GM12878 (cell line): Measurements from ENCODE around the gene SKP2. TPM values are rescaled to one million over a fixed set of nuclear protein-coding genes. Genes with fewer than 3 reads are reported as not detected.

Experiments used
- ATF3 ChIP-seq: IDR thresholded peaks from 2 replicates; pipeline ENCODE4 v1.6.1; 2011; ENCODE audit warnings: low read depth, mild to moderate bottlenecking, low read length, moderate library complexity, borderline replicate concordance; ENCODE audit errors: extremely low read depth
- BRCA1 ChIP-seq: IDR thresholded peaks from 2 replicates; pipeline ENCODE4 v1.6.1; 2011; ENCODE audit warnings: low read depth, low read length, improper control_type of control experiment
- CHD1 ChIP-seq: IDR thresholded peaks from 2 replicates; pipeline ENCODE4 v1.6.1; 2012; ENCODE audit warnings: low read depth, low read length, improper control_type of control experiment
- CHD4 ChIP-seq: fragments of 200-600 bp; sonication (generic); IDR thresholded peaks from 2 replicates; pipeline ENCODE4 v1.6.1; 2016; ENCODE audit warnings: mild to moderate bottlenecking
- HCFC1 ChIP-seq: fragments of 150-350 bp; IDR thresholded peaks from 2 replicates; pipeline ENCODE4 v1.6.1; 2014; ENCODE audit warnings: low read length
- HDAC2 ChIP-seq: fragments of 200-600 bp; sonication (generic); IDR thresholded peaks from 2 replicates; pipeline ENCODE4 v1.6.1; 2017
- JUNB ChIP-seq: IDR thresholded peaks from 2 replicates; pipeline ENCODE4 v1.6.1; 2016; ENCODE audit warnings: antibody characterized with exemption, mild to moderate bottlenecking
- NFIC ChIP-seq: IDR thresholded peaks from 2 replicates; pipeline ENCODE4 v1.6.1; 2012; ENCODE audit warnings: low read depth, mild to moderate bottlenecking, inconsistent platforms, low read length, moderate library complexity
- NFYB ChIP-seq: IDR thresholded peaks from 2 replicates; pipeline ENCODE4 v1.6.1; 2011; ENCODE audit warnings: low read depth, mild to moderate bottlenecking, low read length, improper control_type of control experiment, moderate library complexity; ENCODE audit not compliant: insufficient read depth
- NR2C2 ChIP-seq: IDR thresholded peaks from 2 replicates; pipeline ENCODE4 v1.6.1; 2011; ENCODE audit warnings: borderline replicate concordance, low read depth; ENCODE audit not compliant: control insufficient read depth, insufficient read length
- PAX8 ChIP-seq: fragments of 450-650 bp; IDR thresholded peaks from 2 replicates; pipeline ENCODE4 v1.6.1; 2017; ENCODE audit warnings: mild to moderate bottlenecking, moderate library complexity
- POLR2AphosphoS2 ChIP-seq: IDR thresholded peaks from 2 replicates; pipeline ENCODE4 v1.6.1; 2011; ENCODE audit warnings: low read depth, mild to moderate bottlenecking, low read length, improper control_type of control experiment, moderate library complexity
- POLR2AphosphoS5 ChIP-seq: IDR thresholded peaks from 2 replicates; pipeline ENCODE4 v1.6.1; 2011; ENCODE audit warnings: mild to moderate bottlenecking, low read length, inconsistent platforms
- SMAD5 ChIP-seq: IDR thresholded peaks from 2 replicates; pipeline ENCODE4 v1.6.1; 2016; ENCODE audit warnings: antibody characterized with exemption, low read depth
- SMARCA5 ChIP-seq: fragments of 450-650 bp; IDR thresholded peaks from 2 replicates; pipeline ENCODE4 v1.6.1; 2017; ENCODE audit warnings: mild to moderate bottlenecking
- SP1 ChIP-seq: IDR thresholded peaks from one replicate; pipeline ENCODE4 v1.6.1; 2011; ENCODE audit warnings: low read depth, low read length
- WRNIP1 ChIP-seq: IDR thresholded peaks from 2 replicates; pipeline ENCODE4 v1.6.1; 2011; ENCODE audit warnings: low read depth, low read length, improper control_type of control experiment, borderline replicate concordance
- YY1 ChIP-seq: IDR thresholded peaks from 2 replicates; pipeline ENCODE4 v1.6.1; 2011; ENCODE audit warnings: low read depth, mild to moderate bottlenecking, low read length
- ZNF384 ChIP-seq: IDR thresholded peaks from 2 replicates; pipeline ENCODE4 v1.6.1; 2012; ENCODE audit warnings: low read depth, mild to moderate bottlenecking, low read length, improper control_type of control experiment, borderline replicate concordance
- ZNF592 ChIP-seq: fragments of 450-650 bp; IDR thresholded peaks from 2 replicates; pipeline ENCODE4 v1.6.1; 2017; ENCODE audit warnings: mild to moderate bottlenecking, moderate library complexity
- polyA plus RNA-seq, 11 experiments: library from polyadenylated mRNA; depleted of rRNA in 4 of 11; unstranded in 6 of 11; stranded (reverse) in 5 of 11; fragments of >200 nt; fragmentation: Nextera tagmentation in 4 of 11; fragmentation: Illumina TruSeq in 1 of 11; extraction: Ambion mirVana in 4 of 11; extraction: Trizol in 1 of 11; gene quantifications; 1 replicate in 1 of 11; 2 replicates in 10 of 11; pipeline versions ENCODE4 v1.2.1 to v1.2.3, GENCODE V29; 2011 to 2016; ENCODE audit warnings: inconsistent platforms in 2 of 11, missing spikeins in 2 of 11, low read depth in 1 of 11
- total RNA-seq, 4 experiments: library from RNA; depleted of rRNA in 3 of 4; stranded (reverse); fragments of >200 nt in 3 of 4; fragmentation: Illumina TruSeq in 1 of 4; extraction: Trizol in 1 of 4; gene quantifications; 2 replicates each; pipeline versions ENCODE4 v1.2.1 to v1.2.3, GENCODE V29; 2013 to 2021
- TF ChIP-seq, protein P1 (sequence below): fragments of 450-650 bp; formaldehyde crosslinking; IDR thresholded peaks from 2 replicates; pipeline ENCODE4 v1.4.0; 2020; ENCODE audit warnings: mild to moderate bottlenecking, moderate library complexity

Gene SKP2
- total and polyA plus RNA-seq, 10 of the 15 experiments (the other 5 are each of a cell fraction or from before 2014, with no cell fraction given), result 13.9 to 50.8 (median 36.9) TPM

DNA sequence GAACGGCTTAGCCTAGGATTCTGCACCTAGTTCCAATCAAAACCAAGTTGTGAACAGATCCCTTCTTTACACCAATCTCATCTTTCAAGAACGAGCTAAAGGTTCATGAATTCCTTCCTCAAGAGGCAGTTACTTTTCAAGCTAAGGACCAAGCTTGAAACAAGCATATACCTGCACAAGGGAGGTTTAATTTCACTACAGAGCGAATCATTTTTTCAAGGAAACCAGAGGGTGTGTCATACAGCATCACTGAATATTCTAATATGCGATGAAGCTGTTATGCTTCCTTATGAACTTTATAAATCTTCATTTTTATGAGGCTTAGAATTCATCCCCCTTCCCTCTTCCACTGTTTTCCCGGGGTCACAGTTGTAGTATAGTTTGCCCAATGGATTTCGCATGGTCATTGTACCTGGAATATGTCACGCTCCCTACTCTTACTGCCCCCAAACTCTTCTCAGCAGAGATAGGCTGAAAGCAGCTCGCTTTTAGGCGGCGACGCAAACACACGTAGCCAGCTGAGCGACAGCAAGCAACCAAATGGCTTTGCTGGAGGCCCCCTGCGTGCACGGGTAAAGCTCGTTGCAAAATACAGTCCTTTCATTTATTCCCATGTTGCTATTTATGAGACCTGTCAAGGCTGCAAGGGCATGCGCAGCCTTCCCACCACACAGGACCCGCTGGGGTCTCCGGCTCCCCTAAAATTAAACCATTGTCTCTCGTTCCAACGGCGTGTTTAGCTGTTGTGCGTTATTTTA is 1.1 kb upstream of the SKP2 start (continued):
- peak; percentile 71 for TF ChIP-seq YY1
- TF ChIP-seq HCFC1, result peak; percentile 57
- TF ChIP-seq ATF3, result no peak
- no peak for TF ChIP-seq NFIC
- no peak for TF ChIP-seq BRCA1
- TF ChIP-seq HDAC2, result no peak
- no peak for TF ChIP-seq CHD4
- TF ChIP-seq POLR2AphosphoS5, result peak; percentile 45
- no peak; the same call in 1 of the 2 replicates for TF ChIP-seq SMAD5
- TF ChIP-seq ZNF592, result no peak
- no peak for TF ChIP-seq WRNIP1
- no peak for TF ChIP-seq CHD1
- no peak for TF ChIP-seq NFYB
- TF ChIP-seq PAX8, result no peak
- TF ChIP-seq, protein P1, sequence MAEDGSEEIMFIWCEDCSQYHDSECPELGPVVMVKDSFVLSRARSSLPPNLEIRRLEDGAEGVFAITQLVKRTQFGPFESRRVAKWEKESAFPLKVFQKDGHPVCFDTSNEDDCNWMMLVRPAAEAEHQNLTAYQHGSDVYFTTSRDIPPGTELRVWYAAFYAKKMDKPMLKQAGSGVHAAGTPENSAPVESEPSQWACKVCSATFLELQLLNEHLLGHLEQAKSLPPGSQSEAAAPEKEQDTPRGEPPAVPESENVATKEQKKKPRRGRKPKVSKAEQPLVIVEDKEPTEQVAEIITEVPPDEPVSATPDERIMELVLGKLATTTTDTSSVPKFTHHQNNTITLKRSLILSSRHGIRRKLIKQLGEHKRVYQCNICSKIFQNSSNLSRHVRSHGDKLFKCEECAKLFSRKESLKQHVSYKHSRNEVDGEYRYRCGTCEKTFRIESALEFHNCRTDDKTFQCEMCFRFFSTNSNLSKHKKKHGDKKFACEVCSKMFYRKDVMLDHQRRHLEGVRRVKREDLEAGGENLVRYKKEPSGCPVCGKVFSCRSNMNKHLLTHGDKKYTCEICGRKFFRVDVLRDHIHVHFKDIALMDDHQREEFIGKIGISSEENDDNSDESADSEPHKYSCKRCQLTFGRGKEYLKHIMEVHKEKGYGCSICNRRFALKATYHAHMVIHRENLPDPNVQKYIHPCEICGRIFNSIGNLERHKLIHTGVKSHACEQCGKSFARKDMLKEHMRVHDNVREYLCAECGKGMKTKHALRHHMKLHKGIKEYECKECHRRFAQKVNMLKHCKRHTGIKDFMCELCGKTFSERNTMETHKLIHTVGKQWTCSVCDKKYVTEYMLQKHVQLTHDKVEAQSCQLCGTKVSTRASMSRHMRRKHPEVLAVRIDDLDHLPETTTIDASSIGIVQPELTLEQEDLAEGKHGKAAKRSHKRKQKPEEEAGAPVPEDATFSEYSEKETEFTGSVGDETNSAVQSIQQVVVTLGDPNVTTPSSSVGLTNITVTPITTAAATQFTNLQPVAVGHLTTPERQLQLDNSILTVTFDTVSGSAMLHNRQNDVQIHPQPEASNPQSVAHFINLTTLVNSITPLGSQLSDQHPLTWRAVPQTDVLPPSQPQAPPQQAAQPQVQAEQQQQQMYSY (CRISPR knock-in tag), result no peak
- TF ChIP-seq ZNF384, result no peak
- TF ChIP-seq JUNB, result no peak
- no peak for TF ChIP-seq SMARCA5
- TF ChIP-seq SP1, result no peak
- no peak for TF ChIP-seq NR2C2
- no peak for TF ChIP-seq POLR2AphosphoS2
